Activated CD4-positive, alpha-beta T cell treated with anti-CD3 and anti-CD28 coated beads for 24 hours (primary cell): ENCODE measurements around the gene CHRM2.

Source experiments
- DNase-seq, 2 donors: peaks; one replicate each; pipeline ENCODE4 v3.0.0-alpha.2; 2020; ENCODE audit warnings: low read depth in 2 of 2

Gene CHRM2

DNA sequence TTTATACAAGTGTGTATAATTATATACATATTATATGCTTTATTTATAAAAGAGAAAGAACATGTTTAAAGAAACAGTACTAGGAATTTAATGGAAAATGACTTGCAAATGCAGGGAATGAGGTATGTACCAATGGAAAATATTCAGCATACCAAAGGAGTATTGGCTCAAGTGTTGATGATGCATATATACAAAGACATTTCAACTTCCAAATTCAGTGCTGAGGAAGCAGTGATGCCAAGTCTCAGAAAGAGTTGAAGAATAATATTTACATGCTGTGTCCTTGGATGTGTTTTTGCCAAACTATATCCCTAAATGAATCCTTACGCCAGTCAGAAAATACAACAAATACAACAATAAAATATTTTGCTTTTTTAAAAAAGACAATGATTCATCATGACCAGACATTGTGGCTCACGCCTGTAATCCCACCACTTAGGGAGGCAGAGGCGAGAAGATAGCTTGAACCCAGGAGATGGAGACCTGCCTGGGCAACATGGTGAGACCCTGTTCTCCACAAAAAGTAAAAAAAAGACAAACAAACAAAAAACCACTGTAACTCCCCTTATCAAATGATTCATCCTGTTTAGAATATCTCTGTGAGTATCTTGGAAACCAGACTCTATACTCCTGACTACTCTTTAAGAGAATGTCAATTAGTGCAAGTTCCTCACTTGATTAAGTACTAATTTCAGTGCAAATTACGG lies 157.2 kb downstream of the CHRM2 start:
- no peak for DNase-seq

DNA sequence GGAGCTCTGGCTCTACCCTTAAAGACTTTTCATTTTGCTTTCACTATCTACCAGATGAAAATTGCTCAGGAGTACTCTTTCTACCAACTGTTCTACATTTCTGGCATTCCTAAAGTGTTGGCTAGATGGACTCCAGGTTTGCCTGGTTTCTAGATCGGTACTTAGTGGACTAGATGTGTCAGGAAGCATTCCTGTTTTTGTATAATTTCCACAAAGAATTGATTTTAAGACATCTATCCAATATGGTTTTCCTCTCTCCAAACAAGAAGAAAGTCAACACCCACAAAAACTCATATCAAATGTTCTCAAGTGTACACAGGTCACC lies 157.7 kb downstream of the CHRM2 start:
- DNase-seq, result no peak

DNA sequence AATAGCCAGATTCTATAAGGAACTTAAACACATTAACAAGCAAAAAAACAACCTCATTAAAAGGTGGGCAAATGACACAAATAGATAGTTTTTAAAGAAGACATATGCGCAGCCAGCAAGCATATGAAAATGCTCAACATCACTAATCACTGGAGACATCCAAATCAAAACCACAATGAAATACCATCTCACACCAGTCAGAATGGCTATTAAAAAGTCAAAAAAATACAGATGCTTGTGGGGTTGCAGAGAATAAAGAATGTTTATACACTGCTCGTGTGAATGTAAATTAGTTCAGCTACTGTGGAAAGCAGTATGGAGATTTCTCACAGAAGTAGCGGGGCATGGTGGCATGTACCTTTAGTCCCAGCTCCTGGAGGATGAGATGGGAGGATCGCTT lies 164.0 kb downstream of the CHRM2 start:
- no peak for DNase-seq

DNA sequence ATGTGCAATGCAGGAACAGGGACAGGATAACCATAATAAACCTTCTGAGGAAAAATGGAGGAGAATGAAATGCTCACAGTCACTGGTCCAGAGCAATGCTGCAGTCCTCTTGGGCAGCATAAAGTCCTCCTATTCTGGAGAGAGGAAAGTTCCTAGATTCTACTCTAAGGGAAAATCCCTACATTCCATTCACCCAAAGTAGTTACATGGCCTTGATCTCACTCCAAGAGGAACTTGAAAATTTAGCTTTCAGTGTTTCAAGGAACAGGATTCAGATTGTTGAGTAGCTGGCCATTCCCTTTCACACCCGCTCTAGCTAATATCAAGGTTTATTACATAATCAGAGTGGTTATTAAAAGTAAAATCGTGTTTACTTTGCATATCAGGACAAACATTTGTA lies 168.3 kb downstream of the CHRM2 start:
- DNase-seq, result no peak

DNA sequence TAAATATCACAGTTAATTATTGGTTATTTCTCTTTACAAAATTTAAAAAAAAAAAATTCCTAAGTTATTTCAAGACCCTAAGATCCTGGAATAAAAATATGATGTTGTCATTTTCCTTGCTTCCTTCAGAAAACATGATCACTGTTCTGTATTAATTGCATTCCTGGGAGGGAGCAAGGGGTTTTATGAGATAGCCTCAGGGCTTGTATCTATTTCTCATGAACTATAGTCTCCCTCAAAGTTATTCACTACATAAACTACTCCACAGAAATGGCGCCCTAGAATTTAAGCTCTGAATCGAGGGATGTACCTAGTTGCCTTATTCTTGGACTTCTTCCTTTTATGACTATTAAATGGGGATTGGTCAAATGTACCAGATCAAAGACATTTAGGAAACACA lies 170.3 kb downstream of the CHRM2 start:
- no peak for DNase-seq

DNA sequence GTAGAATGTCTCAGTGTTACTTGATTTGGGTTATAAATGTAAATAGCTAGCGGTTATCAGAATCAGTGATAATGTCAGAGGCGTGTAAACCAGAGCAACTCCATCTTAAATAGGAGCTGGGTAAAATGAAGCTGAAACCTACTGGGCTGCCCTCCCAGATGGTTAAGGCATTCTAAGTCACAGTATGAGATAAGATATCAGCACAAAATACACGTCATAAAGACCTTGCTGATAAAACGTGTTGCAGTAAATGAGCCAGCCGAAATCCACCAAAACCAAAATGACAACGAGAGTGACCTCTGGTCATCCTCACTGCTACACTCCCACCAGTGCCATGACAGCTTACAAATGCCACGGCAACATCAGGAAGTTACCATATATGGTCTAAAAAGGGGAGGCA lies 172.3 kb downstream of the CHRM2 start:
- DNase-seq, result no peak

DNA sequence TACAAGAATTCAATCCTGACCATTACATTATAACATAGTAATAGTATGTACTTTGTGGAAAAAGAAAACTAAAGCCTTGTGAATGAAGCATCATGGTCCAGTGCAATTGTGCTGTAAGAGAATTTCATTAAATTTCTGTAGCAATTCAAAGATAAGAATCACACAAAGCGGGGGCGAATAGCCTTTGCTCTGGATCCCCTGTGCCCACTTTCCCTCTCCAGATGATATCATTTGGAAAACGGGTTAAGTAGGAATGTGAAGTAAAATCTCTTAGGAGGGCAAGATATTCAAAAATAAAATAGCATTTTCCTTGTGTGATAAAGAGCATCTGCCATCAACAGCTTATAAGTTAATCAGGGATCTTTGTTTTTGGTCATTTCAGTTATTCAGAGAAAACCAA lies 177.1 kb downstream of the CHRM2 start:
- no peak for DNase-seq

DNA sequence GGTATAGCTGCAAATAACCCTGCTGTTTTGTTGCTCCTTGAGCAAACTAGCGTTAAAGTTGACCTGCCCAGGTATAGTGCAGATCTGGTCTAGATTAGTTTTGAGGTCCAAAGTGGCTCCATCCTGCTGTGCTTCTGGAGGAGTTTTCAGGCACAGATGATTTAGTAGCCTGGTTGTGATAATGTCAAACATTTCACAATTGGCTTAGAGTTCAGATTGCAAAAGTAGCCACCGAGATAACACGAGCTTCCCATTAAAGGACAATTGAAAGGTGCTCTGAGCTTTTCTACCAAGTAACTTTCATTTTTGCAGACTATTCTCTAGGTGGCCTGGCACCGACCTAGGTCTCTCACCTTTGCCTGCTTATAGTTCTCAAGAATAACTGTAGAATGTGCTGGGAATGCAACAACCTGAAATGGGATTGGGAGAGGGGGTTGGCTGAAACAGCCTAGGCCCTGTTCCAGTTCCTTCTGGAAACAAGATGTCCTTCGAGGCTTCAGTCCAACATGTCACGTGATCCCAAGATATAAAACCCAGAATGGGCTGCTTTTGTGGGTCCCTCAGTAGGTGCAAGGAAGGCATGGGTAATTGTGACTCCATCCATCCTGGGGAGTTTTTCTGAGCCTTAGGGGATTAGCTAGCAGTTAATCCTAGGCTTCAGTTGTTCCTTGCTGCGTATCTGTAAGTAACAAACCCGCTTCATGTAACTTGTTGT lies 201.0 kb downstream of the CHRM2 start:
- no peak for DNase-seq
